Adrenal gland (tissue), 5 donors: ENCODE results near the gene SAP30BP.

Experiments
- POLR2A ChIP-seq, 2 donors: fragments of 450-650 bp; IDR thresholded peaks; one replicate each; pipeline ENCODE4 v1.6.1; 2017; ENCODE audit warnings: antibody characterized with exemption in 2 of 2, mild to moderate bottlenecking in 2 of 2, moderate library complexity in 1 of 2
- TF ChIP-seq, protein P1 (sequence below), 6 experiments: fragments of 450-650 bp in 4 of 6; fragments of 200-600 bp in 2 of 6; sonication (generic) in 1 of 6; IDR thresholded peaks; 1 replicate in 5 of 6; 2 replicates in 1 of 6; pipeline versions ENCODE4 v1.5.1 to v1.8.0; 2016 to 2021; ENCODE audit warnings: antibody characterized with exemption in 6 of 6, mild to moderate bottlenecking in 2 of 6, moderate library complexity in 1 of 6
- donor health status: DM: no; HTN: no; CAD: no.

DNA sequence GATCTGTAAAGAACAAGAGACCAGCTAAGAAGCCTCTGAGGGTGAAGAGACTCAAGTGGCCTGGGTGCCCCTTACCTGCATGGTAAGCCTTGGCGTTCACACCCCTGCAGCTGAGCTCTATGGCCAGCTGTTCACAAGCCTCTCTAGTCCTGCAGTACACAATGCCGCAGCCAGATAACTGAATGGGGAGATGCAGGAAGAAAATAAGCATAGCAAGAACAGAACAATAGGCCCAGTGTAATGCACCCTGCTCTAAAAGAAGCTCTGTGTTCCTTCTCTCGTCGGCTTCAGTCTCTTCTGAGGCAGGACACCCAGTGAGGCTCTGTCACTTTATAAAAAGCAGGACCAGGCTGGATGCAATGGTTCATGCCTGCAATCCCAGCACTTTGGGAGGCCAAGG is 5.6 kb upstream of the SAP30BP start:
- no peak for TF ChIP-seq POLR2A (IDR thresholded peaks at IDR 0.05)
- TF ChIP-seq, protein P1, sequence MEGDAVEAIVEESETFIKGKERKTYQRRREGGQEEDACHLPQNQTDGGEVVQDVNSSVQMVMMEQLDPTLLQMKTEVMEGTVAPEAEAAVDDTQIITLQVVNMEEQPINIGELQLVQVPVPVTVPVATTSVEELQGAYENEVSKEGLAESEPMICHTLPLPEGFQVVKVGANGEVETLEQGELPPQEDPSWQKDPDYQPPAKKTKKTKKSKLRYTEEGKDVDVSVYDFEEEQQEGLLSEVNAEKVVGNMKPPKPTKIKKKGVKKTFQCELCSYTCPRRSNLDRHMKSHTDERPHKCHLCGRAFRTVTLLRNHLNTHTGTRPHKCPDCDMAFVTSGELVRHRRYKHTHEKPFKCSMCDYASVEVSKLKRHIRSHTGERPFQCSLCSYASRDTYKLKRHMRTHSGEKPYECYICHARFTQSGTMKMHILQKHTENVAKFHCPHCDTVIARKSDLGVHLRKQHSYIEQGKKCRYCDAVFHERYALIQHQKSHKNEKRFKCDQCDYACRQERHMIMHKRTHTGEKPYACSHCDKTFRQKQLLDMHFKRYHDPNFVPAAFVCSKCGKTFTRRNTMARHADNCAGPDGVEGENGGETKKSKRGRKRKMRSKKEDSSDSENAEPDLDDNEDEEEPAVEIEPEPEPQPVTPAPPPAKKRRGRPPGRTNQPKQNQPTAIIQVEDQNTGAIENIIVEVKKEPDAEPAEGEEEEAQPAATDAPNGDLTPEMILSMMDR (IDR thresholded peaks at IDR 0.05), result no peak
